ENCODE results near the gene NDUFS2.

NDUFS2 gene

DNA sequence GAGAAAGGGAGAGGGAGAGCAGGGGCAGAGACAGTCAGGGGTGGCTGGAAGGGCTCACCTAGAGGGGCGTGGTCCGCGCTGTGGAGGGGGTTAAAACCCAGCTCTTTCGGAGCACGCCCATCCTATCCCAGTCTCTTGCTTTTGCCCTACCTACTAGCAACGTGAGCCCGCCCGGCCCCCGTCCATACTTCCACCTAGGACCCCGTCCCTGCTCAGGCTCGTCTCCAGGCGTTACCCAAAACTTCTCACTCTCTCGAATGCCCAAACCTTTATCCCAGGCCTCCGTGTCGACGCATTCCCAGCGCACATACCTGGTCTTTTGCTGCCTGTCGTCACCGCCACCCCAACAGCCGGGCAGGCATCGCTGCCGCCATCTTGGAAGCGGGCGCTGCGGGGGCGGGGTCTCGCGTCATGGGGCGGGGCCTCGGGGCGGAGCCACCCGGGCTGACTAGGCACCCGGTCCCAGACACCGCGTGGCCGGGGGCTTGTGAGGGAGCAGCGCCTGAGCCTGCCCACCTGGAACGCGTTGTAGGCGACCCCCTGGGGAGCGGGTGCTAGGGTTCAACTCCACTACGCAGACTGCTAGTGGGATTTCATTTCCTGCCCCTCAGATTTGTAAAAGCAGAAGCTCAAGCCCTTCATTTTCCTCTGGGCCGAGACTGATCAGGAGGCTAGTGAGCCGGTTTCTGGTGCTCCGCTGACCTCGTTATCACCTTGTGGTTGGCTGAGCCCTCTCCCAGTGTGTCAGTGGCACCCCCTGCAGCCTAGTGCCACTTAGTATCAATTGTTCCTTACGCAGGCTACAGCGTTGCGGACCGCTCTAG, 24.8 kb upstream of the NDUFS2 start, which contains the start of gene B4GALT3:
B4GALT3 (minus strand) TSS at position 396 of the 824 bp plus-strand sequence. CDS start 1,447 bp downstream, outside the sequence.
- TF ChIP-seq, protein P1, sequence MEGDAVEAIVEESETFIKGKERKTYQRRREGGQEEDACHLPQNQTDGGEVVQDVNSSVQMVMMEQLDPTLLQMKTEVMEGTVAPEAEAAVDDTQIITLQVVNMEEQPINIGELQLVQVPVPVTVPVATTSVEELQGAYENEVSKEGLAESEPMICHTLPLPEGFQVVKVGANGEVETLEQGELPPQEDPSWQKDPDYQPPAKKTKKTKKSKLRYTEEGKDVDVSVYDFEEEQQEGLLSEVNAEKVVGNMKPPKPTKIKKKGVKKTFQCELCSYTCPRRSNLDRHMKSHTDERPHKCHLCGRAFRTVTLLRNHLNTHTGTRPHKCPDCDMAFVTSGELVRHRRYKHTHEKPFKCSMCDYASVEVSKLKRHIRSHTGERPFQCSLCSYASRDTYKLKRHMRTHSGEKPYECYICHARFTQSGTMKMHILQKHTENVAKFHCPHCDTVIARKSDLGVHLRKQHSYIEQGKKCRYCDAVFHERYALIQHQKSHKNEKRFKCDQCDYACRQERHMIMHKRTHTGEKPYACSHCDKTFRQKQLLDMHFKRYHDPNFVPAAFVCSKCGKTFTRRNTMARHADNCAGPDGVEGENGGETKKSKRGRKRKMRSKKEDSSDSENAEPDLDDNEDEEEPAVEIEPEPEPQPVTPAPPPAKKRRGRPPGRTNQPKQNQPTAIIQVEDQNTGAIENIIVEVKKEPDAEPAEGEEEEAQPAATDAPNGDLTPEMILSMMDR (conservative IDR thresholded peaks at IDR 0.05; ENCODE audit: control insufficient read depth, insufficient read depth, low read depth, low read length): no peak
- peak; percentile 78 for DNase-seq (ENCODE audit: low read depth)
- peak within 1 kb of the TSS; percentile 96 for H3K4me3 ChIP-seq (ENCODE audit: control insufficient read depth, low read depth, low read length)

DNA sequence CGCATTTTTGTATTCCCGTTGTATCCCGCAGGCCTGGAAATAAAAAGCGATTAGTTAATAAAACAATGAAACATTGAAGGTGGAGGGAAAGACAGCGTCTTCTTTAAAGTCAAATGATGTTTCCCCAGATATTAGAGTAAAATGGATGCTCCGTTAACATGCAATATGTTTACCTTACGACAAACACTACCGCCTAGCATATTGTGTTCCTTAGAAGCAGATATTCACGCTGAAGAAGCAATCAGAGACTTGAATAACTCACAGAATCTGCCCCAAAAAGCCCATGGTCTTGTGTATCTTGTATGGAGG, 24.3 kb upstream of the NDUFS2 start:
- TF ChIP-seq, protein P1 (conservative IDR thresholded peaks at IDR 0.05; ENCODE audit: control insufficient read depth, insufficient read depth, low read depth, low read length): no peak
- peak overlapping the region; percentile 96 for H3K4me3 ChIP-seq (ENCODE audit: control insufficient read depth, low read depth, low read length)
- no peak for DNase-seq (ENCODE audit: low read depth)

DNA sequence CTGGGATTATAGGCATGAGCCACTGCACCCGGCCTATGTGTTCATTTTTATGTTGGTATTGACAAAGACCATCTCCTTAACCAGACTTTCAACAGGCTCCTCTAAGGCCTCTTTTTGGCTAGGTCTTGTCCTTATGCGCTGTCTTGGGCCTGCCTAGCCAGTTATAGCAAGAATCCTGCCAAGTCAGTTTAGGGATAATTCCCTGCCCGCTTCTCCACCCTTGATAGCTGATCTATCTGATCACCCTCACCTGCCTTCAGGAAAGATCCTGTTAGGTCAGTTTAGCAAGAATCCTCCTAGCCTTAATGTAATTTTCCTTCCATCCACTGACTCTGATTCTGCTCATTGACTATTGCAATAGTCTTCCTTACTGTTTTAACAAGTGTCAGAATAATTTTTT, 22.5 kb upstream of the NDUFS2 start:
- no peak overlapping the region for H3K4me3 ChIP-seq (ENCODE audit: control insufficient read depth, low read depth, low read length)
- TF ChIP-seq, protein P1 (conservative IDR thresholded peaks at IDR 0.05; ENCODE audit: control insufficient read depth, insufficient read depth, low read depth, low read length): no peak
- DNase-seq (ENCODE audit: low read depth): no peak

DNA sequence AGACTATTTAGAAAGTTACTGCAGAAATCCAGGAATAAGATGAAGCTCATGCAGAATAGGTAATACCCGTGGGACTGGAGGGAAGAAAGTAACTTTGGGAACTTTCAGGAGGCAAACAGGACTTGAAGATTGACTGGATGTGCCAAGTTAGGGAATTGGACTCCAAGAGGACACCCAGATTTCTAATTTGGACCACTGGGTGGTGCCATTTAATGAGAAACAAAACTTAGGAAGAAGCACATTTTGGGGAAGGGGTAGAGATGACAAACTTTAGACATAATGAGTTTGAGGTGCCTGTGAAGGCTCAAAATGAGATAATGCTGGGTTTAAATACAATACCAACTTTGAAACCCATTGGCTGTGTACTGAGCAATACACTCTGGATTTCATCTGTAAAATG, 21.5 kb upstream of the NDUFS2 start:
- TF ChIP-seq, protein P1 (conservative IDR thresholded peaks at IDR 0.05; ENCODE audit: control insufficient read depth, insufficient read depth, low read depth, low read length): peak; percentile 49
- peak; percentile 72 for DNase-seq (ENCODE audit: low read depth)
- no peak overlapping the region for H3K4me3 ChIP-seq (ENCODE audit: control insufficient read depth, low read depth, low read length)

DNA sequence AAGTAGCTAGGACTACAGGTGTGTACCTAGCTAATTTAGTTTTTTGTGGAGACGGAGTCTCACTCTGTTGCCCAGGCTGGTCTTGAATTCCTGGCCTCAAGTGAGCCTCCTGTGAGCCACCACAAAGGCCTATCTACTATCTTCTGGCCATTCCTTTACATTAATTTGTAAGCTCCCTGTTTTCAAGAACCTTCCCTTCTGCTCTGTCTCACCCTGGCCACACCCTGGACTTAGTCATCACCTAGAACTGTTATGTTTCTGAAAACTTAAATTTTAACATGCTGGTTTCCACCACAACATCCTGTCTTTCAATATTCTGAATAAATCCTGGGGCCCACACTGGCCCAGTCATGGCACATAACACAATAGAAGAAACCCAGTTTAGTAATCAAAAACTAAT, 20.0 kb upstream of the NDUFS2 start:
- TF ChIP-seq, protein P1 (conservative IDR thresholded peaks at IDR 0.05; ENCODE audit: control insufficient read depth, insufficient read depth, low read depth, low read length): no peak
- peak; percentile 89 for DNase-seq (ENCODE audit: low read depth)
- no peak overlapping the region for H3K4me3 ChIP-seq (ENCODE audit: control insufficient read depth, low read depth, low read length)

DNA sequence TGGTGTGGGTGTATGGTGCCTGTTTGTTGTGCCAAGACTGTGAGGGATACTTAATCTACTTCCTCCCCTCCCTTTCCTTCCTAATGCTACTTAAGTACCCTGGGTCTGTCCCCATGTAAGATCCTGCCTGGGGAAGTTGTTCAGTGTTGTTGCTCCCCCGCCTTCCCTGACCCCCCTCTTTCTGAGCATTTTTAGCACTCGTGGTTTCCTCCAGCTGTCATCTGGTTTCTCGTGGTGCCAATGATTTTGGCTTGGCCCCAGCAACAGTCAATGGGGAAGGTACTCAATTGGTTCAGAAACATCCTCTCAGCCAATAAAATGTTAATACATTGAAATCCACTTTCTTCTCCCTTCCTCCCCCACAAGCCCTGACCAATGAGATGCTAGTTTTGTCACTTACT, 16.9 kb upstream of the NDUFS2 start:
- peak; percentile 92 for DNase-seq (ENCODE audit: low read depth)
- H3K4me3 ChIP-seq (ENCODE audit: control insufficient read depth, low read depth, low read length): no peak overlapping the region
- TF ChIP-seq, protein P1 (conservative IDR thresholded peaks at IDR 0.05; ENCODE audit: control insufficient read depth, insufficient read depth, low read depth, low read length): no peak

All from fibroblast of mammary gland (primary cell).